ENCODE measurements around the gene DLEC1. TPM values are rescaled to one million over a fixed set of nuclear protein-coding genes. Genes with fewer than 3 reads are reported as not detected.

Gene DLEC1
- total and polyA plus RNA-seq, 2 donors (not counting 1 experiment from before 2014, with no cell fraction given) = 0.52 to 2.1 TPM

GRCh38 chr3:38164643-38164951 lies 125.6 kb downstream of the DLEC1 start:
- intact Hi-C loops (cut with micrococcal nuclease) = loop anchor here (2.0 to 10.0 kb wide), 3 partner anchors 182 to 1242 kb away; partner anchors contain the start of genes RPSA, SCN11A, WDR48 and XYLB
- no peak for TF ChIP-seq EZH2 (IDR thresholded peaks at IDR 0.05; ENCODE audit: borderline replicate concordance, insufficient read depth, low read depth, low read length, poor library complexity, severe bottlenecking)
- TF ChIP-seq CTCF (IDR thresholded peaks at IDR 0.05) = no peak
- DNase-seq (no peak), ATAC-seq (ENCODE audit: low read depth) (peak; percentile 8)
- Histone ChIP-seq H3K4me3 (ENCODE audit: control extremely low read depth in 1 of 5, extremely low read depth in 1 of 5, insufficient read depth in 1 of 5, low read depth in 2 of 5, low read length in 4 of 5) (peak overlapping the region; percentile 64 to 97 (median 85)), H3K4me1 (ENCODE audit: control insufficient read depth in 2 of 2, insufficient read depth in 2 of 2, low read length in 2 of 2) (peaks cover 21 to 28% of the 10 kb centered on the region in 2 donors), H3K4me2 (replicated peaks; ENCODE audit: low read depth, low read length, poor library complexity, severe bottlenecking) (peak overlapping the region; percentile 93), H2AFZ (ENCODE audit: insufficient read depth, low read depth, low read length, poor library complexity, severe bottlenecking) (peak overlapping the region; percentile 74), H3K27ac (ENCODE audit: low read length in 2 of 2) (peak overlapping the region; percentile 98 to 100), H3K9me3 (ENCODE audit: control extremely low read depth in 1 of 3, control insufficient read depth in 2 of 3, insufficient read depth in 1 of 3, low read length in 2 of 3) (no peaks in the 10 kb centered on the region), H3K79me2 (ENCODE audit: control insufficient read depth, insufficient read depth, low read length) (peaks cover 42% of the 10 kb centered on the region), H3K36me3 (replicated peaks in 1 of 2; ENCODE audit: control extremely low read depth in 1 of 2, control insufficient read depth in 1 of 2, extremely low read depth in 1 of 2, insufficient read depth in 2 of 2, low read length in 1 of 2) (no peaks in the 10 kb centered on the region), H4K20me1 (ENCODE audit: control insufficient read depth, insufficient read depth, low read length, poor library complexity, severe bottlenecking) (peaks cover 21% of the 10 kb centered on the region), H3K27me3 (replicated peaks in 1 of 4; ENCODE audit: control extremely low read depth in 1 of 4, control insufficient read depth in 3 of 4, insufficient read depth in 4 of 4, low read length in 3 of 4) (no peaks in the 10 kb centered on the region), H3K9ac (ENCODE audit: low read length) (peak overlapping the region; percentile 84)
- H3K4me3 Mint-ChIP-seq = peak overlapping the region; percentile 94
- H3K27ac Mint-ChIP-seq = peak overlapping the region; percentile 100
- H3K27me3 Mint-ChIP-seq = no peaks in the 10 kb centered on the region
- CTCF ChIA-PET = interaction anchor here (0.6 to 4.3 kb wide), 13 partner anchors 10 to 490 kb away, joined by 3 to 41 read pairs (median 4); partner anchors contain the start of genes ACAA1 and MYD88
- 1% methylated on average over 17 of the region's 17 CpGs for WGBS (ENCODE audit: insufficient coverage)
- POLR2A ChIA-PET = interaction anchor here (0.7 to 4.9 kb wide), 7 partner anchors 16 to 1172 kb away, joined by 3 to 75 read pairs (median 4); partner anchors contain the start of genes ACAA1, DLEC1, EPM2AIP1 and MLH1
- no peaks in the 10 kb centered on the region for H3K9me3 Mint-ChIP-seq (ENCODE audit: insufficient read depth)
- peaks cover 49% of the 10 kb centered on the region for H3K4me1 Mint-ChIP-seq

Measured in B cell (primary cell).